Endothelial cell of umbilical vein (primary cell): ENCODE results near the gene VPREB3. TPM values are rescaled to one million over a fixed set of nuclear protein-coding genes. Genes with fewer than 3 reads are reported as not detected.

ENCODE experiments used
- BruUV-seq: library from RNA; stranded (reverse); fragments of 400-500 nt; replicated peaks from 2 replicates; lab custom pipeline; 2021; lab: Mats Ljungman, UMichigan
- CTCF ChIA-PET: fragments of 300-600, 350-600 bp; sonication (Branson Sonifier 250); formaldehyde crosslinking; loops from one replicate; lab custom pipeline; 2021; ENCODE audit warnings: antibody characterized with exemption, inconsistent platforms; lab: Charles Lee
- POLR2A ChIA-PET: fragments of 300-600, 350-600 bp; sonication (Branson Sonifier 250); formaldehyde crosslinking; loops from one replicate; lab custom pipeline; 2021; ENCODE audit warnings: antibody characterized with exemption, inconsistent platforms; lab: Charles Lee
- DNase-seq: peaks from one replicate; pipeline ENCODE4 v3.0.0-alpha.2; 2011; ENCODE audit warnings: low read depth, low spot score
- FAIRE-seq: peaks from 2 replicates; lab custom pipeline; 2011; peaks lifted over from hg19 to GRCh38; lab: Jason Lieb, UNC
- H2AFZ ChIP-seq: 2 replicates; pipeline ENCODE4 v1.6.0; 2012; ENCODE audit warnings: low read depth, low read length, control low read depth, inconsistent platforms
- H3K27ac ChIP-seq: 2 replicates; pipeline ENCODE4 v1.5.1; 2011; ENCODE audit warnings: low read depth, mild to moderate bottlenecking, control low read depth, low read length, moderate library complexity; ENCODE audit not compliant: insufficient read depth
- H3K27me3 ChIP-seq, 2 experiments: 2 replicates each; pipeline versions ENCODE4 v1.6.0 to v1.6.1; 2011; ENCODE audit warnings: low read length in 2 of 2, mixed read lengths in 1 of 2; ENCODE audit not compliant: control insufficient read depth in 2 of 2, insufficient read depth in 2 of 2
- H3K36me3 ChIP-seq, 2 experiments: 2 replicates in 1 of 2; 3 replicates in 1 of 2; pipeline ENCODE4 v1.5.1; 2011; ENCODE audit warnings: low read length in 2 of 2, mild to moderate bottlenecking in 1 of 2, moderate library complexity in 1 of 2; ENCODE audit not compliant: control insufficient read depth in 2 of 2, insufficient read depth in 2 of 2; ENCODE audit errors: extremely low read depth in 1 of 2
- H3K4me1 ChIP-seq: 3 replicates; pipeline ENCODE4 v1.5.1; 2011; ENCODE audit warnings: mild to moderate bottlenecking, low read length; ENCODE audit not compliant: control insufficient read depth, insufficient read depth; ENCODE audit errors: extremely low read depth
- H3K4me2 ChIP-seq: 2 replicates; pipeline ENCODE4 v1.6.1; 2011; ENCODE audit warnings: low read length, control low read depth, mixed read lengths; ENCODE audit not compliant: insufficient read depth
- H3K4me3 ChIP-seq, 3 experiments: fragments of 200-600 bp in 1 of 3; sonication (generic), shearing (Covaris generic) in 1 of 3; replicated peaks in 1 of 3; 2 replicates each; pipeline ENCODE4 v1.5.1; 2011 to 2016; ENCODE audit warnings: control low read depth in 3 of 3, low read length in 3 of 3, mild to moderate bottlenecking in 2 of 3, inconsistent platforms in 1 of 3, low read depth in 1 of 3, moderate library complexity in 1 of 3; ENCODE audit not compliant: insufficient read depth in 1 of 3
- H3K79me2 ChIP-seq: 2 replicates; pipeline ENCODE4 v1.6.0; 2012; ENCODE audit warnings: low read length, inconsistent platforms; ENCODE audit not compliant: control insufficient read depth, insufficient read depth
- H3K9ac ChIP-seq: replicated peaks from 2 replicates; pipeline ENCODE3; 2011; ENCODE audit warnings: low read length, control low read depth; ENCODE audit not compliant: insufficient read depth; ENCODE audit errors: extremely low read depth
- H3K9me1 ChIP-seq: replicated peaks from 3 replicates; pipeline ENCODE4 v1.6.0; 2011; ENCODE audit warnings: mild to moderate bottlenecking, low read length; ENCODE audit not compliant: control insufficient read depth, insufficient read depth; ENCODE audit errors: extremely low read depth
- H3K9me3 ChIP-seq: replicated peaks from 2 replicates; pipeline ENCODE4 v1.5.1; 2012; ENCODE audit warnings: low read length, inconsistent platforms; ENCODE audit not compliant: control insufficient read depth, insufficient read depth
- H4K20me1 ChIP-seq: replicated peaks from 2 replicates; pipeline ENCODE3; 2011; ENCODE audit warnings: mild to moderate bottlenecking, low read length; ENCODE audit not compliant: control insufficient read depth, insufficient read depth; ENCODE audit errors: extremely low read depth
- EZH2 ChIP-seq: IDR thresholded peaks from 2 replicates; pipeline ENCODE4 v1.6.1; 2012; ENCODE audit warnings: borderline replicate concordance, low read depth, mild to moderate bottlenecking, moderate library complexity, low read length, inconsistent platforms; ENCODE audit not compliant: severe bottlenecking
- FOS ChIP-seq: IDR thresholded peaks from 2 replicates; pipeline ENCODE4 v1.6.1; 2011; ENCODE audit warnings: mild to moderate bottlenecking, low read length, moderate library complexity, borderline replicate concordance; ENCODE audit not compliant: insufficient read depth
- GATA2 ChIP-seq: IDR thresholded peaks from 2 replicates; pipeline ENCODE4 v1.7.0; 2011; ENCODE audit warnings: low read depth, mild to moderate bottlenecking, moderate library complexity, mixed read lengths, low read length; ENCODE audit not compliant: insufficient read length, insufficient read depth
- JUN ChIP-seq: IDR thresholded peaks from 2 replicates; pipeline ENCODE4 v1.6.1; 2011; ENCODE audit warnings: borderline replicate concordance, low read depth; ENCODE audit not compliant: insufficient read length, insufficient read depth
- MYC ChIP-seq: IDR thresholded peaks from one replicate; pipeline ENCODE4 v1.6.1; 2011; ENCODE audit warnings: mild to moderate bottlenecking, low read depth, low read length
- POLR2A ChIP-seq: IDR thresholded peaks from 2 replicates; pipeline ENCODE4 v1.6.1; 2012; ENCODE audit warnings: low read depth, mild to moderate bottlenecking, control low read depth, low read length
- POLR2AphosphoS5 ChIP-seq: IDR thresholded peaks from 2 replicates; pipeline ENCODE4 v1.6.1; 2012; ENCODE audit warnings: low read depth, mild to moderate bottlenecking, control low read depth, low read length, moderate library complexity; ENCODE audit not compliant: insufficient read depth
- dilution Hi-C: fragments of 300-500 bp; cut with MboI; formaldehyde crosslinking; loops from one replicate; pipeline ENCODE4 v1.15.0; 2019; ENCODE audit warnings: low sequenced_read_pairs; ENCODE audit not compliant: extremely low pct_ligation_motif_present
- intact Hi-C: fragments of 100-400 bp; cut with micrococcal nuclease; formaldehyde crosslinking; loops from one replicate; pipeline ENCODE4 v1.10.0; 2022
- polyA plus RNA-seq, 4 experiments: library from polyadenylated mRNA; depleted of rRNA in 3 of 4; stranded (reverse) in 3 of 4; unstranded in 1 of 4; fragments of >200 nt; gene quantifications; 2 replicates each; pipeline versions ENCODE4 v1.2.1 to v1.2.3, GENCODE V29; 2011 to 2012; ENCODE audit warnings: missing spikeins in 1 of 4
- total RNA-seq: library from RNA; stranded (reverse); gene quantifications from 2 replicates; pipeline ENCODE4 v1.2.3, GENCODE V29; 2021
- TF ChIP-seq, protein P1 (sequence below): IDR thresholded peaks from 2 replicates; pipeline ENCODE4 v1.6.1; 2011; ENCODE audit not compliant: insufficient read depth, insufficient read length
- TF ChIP-seq, protein P2 (sequence below), 2 donors: IDR thresholded peaks; 1 replicate in 1 of 2; 2 replicates in 1 of 2; pipeline ENCODE4 v1.5.1; 2011; ENCODE audit warnings: low read length in 2 of 2, mild to moderate bottlenecking in 2 of 2, moderate library complexity in 2 of 2, control low read depth in 1 of 2, inconsistent platforms in 1 of 2, low read depth in 1 of 2; ENCODE audit not compliant: insufficient read depth in 1 of 2; ENCODE audit errors: extremely low read depth in 1 of 2

Gene VPREB3
- total and polyA plus RNA-seq, 2 donors (not counting 3 experiments of a cell fraction or from before 2014, with no cell fraction given), result not detected

DNA sequence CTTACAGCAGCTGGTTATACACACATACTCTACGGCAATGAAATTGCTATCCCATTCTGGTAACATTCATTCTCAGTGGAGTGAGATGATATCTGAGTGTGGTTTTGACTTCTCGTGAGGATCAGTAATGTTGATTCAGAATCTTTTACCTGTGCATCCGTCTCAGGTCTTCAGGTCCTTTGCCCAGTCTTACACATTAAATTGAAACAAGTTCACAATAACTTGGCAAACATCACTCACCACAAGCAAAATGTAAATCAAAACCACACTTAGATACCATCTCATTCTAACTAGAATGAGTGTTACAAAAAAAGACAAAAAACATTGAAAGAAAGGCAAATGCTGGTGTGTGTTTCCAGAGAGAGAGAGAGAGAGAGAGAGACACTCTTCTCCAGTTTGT lies 49.4 kb downstream of the VPREB3 start:
- peaks cover 16% of the 10 kb centered on the region for H3K79me2 ChIP-seq
- no peak overlapping the region for H3K9ac ChIP-seq
- DNase-seq (no peak), FAIRE-seq (no peak)
- H3K4me1 ChIP-seq, result no peaks in the 10 kb centered on the region
- BruUV-seq, result no TSS peak
- peaks cover 25 to 31% of the 10 kb centered on the region in 2 experiments for H3K36me3 ChIP-seq
- no peaks in the 10 kb centered on the region for H3K27me3 ChIP-seq
- H3K4me2 ChIP-seq, result no peak overlapping the region
- dilution Hi-C loops, result no loop called here
- H3K27ac ChIP-seq, result no peak overlapping the region
- H2AFZ ChIP-seq, result no peak overlapping the region
- intact Hi-C loops, result no loop called here
- no peaks in the 10 kb centered on the region for H4K20me1 ChIP-seq
- no peak for TF ChIP-seq POLR2AphosphoS5
- TF ChIP-seq, protein P1, sequence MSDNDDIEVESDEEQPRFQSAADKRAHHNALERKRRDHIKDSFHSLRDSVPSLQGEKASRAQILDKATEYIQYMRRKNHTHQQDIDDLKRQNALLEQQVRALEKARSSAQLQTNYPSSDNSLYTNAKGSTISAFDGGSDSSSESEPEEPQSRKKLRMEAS, result no peak
- no peak for TF ChIP-seq JUN
- TF ChIP-seq GATA2, result no peak
- TF ChIP-seq, protein P2, sequence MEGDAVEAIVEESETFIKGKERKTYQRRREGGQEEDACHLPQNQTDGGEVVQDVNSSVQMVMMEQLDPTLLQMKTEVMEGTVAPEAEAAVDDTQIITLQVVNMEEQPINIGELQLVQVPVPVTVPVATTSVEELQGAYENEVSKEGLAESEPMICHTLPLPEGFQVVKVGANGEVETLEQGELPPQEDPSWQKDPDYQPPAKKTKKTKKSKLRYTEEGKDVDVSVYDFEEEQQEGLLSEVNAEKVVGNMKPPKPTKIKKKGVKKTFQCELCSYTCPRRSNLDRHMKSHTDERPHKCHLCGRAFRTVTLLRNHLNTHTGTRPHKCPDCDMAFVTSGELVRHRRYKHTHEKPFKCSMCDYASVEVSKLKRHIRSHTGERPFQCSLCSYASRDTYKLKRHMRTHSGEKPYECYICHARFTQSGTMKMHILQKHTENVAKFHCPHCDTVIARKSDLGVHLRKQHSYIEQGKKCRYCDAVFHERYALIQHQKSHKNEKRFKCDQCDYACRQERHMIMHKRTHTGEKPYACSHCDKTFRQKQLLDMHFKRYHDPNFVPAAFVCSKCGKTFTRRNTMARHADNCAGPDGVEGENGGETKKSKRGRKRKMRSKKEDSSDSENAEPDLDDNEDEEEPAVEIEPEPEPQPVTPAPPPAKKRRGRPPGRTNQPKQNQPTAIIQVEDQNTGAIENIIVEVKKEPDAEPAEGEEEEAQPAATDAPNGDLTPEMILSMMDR (IDR thresholded peaks at IDR 0.05; ENCODE audit: extremely low read depth in 1 of 2, insufficient read depth in 1 of 2, low read depth in 1 of 2, low read length in 2 of 2), result no peak
- TF ChIP-seq FOS, result no peak
- no peak for TF ChIP-seq POLR2A
- TF ChIP-seq MYC, result no peak
- no peak for TF ChIP-seq EZH2
- ChIA-PET POLR2A (no interaction called here), CTCF (no interaction called here)
- H3K9me3 ChIP-seq, result no peaks in the 10 kb centered on the region
- no peak overlapping the region for H3K4me3 ChIP-seq
- no peaks in the 10 kb centered on the region for H3K9me1 ChIP-seq
